ENCODE results near the gene ALDH3A1. TPM values are rescaled to one million over a fixed set of nuclear protein-coding genes. Genes with fewer than 3 reads are reported as not detected.

Gene ALDH3A1
- total RNA-seq, 1 experiment from 2014 or later, result 0.24 TPM

- DNase-seq, result no peak
- Histone ChIP-seq H3K4me3 (ENCODE audit: insufficient read depth, low read depth, low read length) (no peak overlapping the region), H3K27me3 (ENCODE audit: control insufficient read depth, insufficient read depth, low read length) (no peaks in the 10 kb centered on the region)
Observed at GRCh38 chr17:19724501-19725420, 23.3 kb downstream of the ALDH3A1 start.

GRCh38 chr17:19723964-19724363 lies 24.1 kb downstream of the ALDH3A1 start:
- Histone ChIP-seq H3K4me3 (ENCODE audit: insufficient read depth, low read depth, low read length) (no peak overlapping the region), H3K36me3 (replicated peaks; ENCODE audit: control insufficient read depth, insufficient read depth, low read length) (no peaks in the 10 kb centered on the region), H3K27me3 (ENCODE audit: control insufficient read depth, insufficient read depth, low read length) (no peaks in the 10 kb centered on the region)
- DNase-seq, result no peak

More at GRCh38 chr17:19724501-19725420, 23.3 kb downstream of the ALDH3A1 start:
- H3K36me3 ChIP-seq (replicated peaks; ENCODE audit: control insufficient read depth, insufficient read depth, low read length), result no peaks in the 10 kb centered on the region

- H3K4me3 ChIP-seq (ENCODE audit: insufficient read depth, low read depth, low read length), result no peak overlapping the region
- no peaks in the 10 kb centered on the region for H3K36me3 ChIP-seq (replicated peaks; ENCODE audit: control insufficient read depth, insufficient read depth, low read length)
- peak; percentile 48 for DNase-seq
Observed at GRCh38 chr17:19720631-19721426, 27.3 kb downstream of the ALDH3A1 start.

DNA sequence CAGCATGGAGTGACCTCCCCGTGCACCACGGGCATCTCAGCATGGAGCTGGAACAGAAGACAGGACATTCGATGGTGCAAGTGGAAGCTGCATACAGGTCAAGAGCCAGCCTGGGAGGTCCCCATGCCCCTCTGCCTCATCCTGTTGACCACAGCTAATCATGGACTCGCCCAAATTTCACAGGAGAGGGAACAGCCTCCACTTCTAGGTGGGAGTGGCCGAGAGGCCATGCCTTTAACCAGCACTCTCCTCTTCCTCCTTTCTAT lies 28.0 kb downstream of the ALDH3A1 start:
- no peak overlapping the region for H3K4me3 ChIP-seq (ENCODE audit: insufficient read depth, low read depth, low read length)
- no peak for DNase-seq
- H3K27me3 ChIP-seq (ENCODE audit: control insufficient read depth, insufficient read depth, low read length), result no peaks in the 10 kb centered on the region
- no peaks in the 10 kb centered on the region for H3K36me3 ChIP-seq (replicated peaks; ENCODE audit: control insufficient read depth, insufficient read depth, low read length)

More at GRCh38 chr17:19720631-19721426, 27.3 kb downstream of the ALDH3A1 start:
- H3K27me3 ChIP-seq (ENCODE audit: control insufficient read depth, insufficient read depth, low read length), result no peaks in the 10 kb centered on the region

GRCh38 chr17:19719355-19720209 lies 28.5 kb downstream of the ALDH3A1 start:
- H3K4me3 ChIP-seq (ENCODE audit: insufficient read depth, low read depth, low read length), result no peak overlapping the region
- H3K27me3 ChIP-seq (ENCODE audit: control insufficient read depth, insufficient read depth, low read length), result no peaks in the 10 kb centered on the region
- H3K36me3 ChIP-seq (replicated peaks; ENCODE audit: control insufficient read depth, insufficient read depth, low read length), result no peaks in the 10 kb centered on the region
- DNase-seq, result no peak

DNA sequence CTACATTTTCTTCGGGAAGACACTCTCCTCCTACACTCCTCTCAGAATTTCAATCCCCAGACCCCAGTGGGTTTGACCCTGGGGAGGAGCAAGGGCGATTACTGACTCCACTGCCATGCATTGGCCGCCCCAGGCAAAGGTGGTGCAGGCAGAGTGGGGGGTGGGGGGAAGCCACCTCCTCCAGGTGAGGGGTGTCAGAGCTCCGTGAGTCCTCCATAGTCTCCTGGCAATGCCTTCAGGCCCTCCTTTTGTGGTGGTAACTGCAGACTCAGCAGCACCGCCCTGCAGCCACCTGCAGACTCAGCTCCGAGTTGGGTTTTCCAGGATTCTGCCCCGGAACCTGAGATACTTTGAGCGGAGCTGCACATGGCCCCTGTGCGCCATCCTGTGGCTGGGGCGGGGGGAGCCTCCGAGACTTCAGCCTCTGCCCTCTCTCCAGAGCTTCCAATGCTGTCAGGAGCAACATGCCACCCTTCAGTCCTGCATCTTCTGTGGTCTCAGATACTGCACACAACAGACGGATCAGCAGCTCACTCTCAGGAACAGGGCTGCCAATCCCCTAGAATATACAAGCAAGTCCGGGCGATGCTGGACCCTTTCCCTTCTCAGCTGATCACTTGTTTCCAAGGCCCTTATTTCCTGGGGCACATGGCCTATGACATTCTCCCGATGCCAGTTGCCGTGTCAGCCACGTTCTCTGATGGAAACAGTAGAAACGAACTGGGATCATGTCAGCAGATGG lies 29.3 kb downstream of the ALDH3A1 start:
- Histone ChIP-seq H3K4me3 (ENCODE audit: insufficient read depth, low read depth, low read length) (no peak overlapping the region), H3K27me3 (ENCODE audit: control insufficient read depth, insufficient read depth, low read length) (no peaks in the 10 kb centered on the region), H3K36me3 (replicated peaks; ENCODE audit: control insufficient read depth, insufficient read depth, low read length) (no peaks in the 10 kb centered on the region)
- DNase-seq, result peak; percentile 92

DNA sequence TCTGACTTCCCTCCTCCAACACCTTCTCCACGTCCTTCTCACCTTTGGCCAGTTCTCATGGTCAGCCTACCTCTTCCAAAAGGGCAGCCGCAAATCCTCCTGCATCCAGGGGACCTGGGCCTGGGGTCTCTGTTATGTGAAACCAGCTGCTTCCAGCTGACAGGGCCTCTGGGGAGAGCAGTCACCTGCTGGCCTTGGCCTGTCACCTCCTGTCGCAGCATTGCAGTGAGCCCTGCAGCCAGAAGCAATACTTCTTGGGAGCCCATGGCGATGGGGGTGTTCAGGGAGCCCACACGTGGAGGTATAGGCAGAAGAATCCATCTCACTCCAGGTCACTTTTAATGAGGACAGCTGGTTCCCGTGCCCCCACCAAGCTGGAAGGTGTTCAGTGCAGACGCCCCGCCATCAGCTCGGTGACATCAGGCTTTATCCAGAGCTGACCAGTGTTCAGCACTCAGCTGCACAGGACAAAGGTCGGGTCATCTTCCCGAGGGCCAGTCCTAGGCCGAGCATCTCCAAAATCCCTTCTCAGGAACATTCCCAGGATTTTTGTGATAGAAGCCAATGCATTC lies 30.0 kb downstream of the ALDH3A1 start:
- peak; percentile 48 for DNase-seq
- H3K36me3 ChIP-seq (replicated peaks; ENCODE audit: control insufficient read depth, insufficient read depth, low read length), result no peaks in the 10 kb centered on the region
- no peaks in the 10 kb centered on the region for H3K27me3 ChIP-seq (ENCODE audit: control insufficient read depth, insufficient read depth, low read length)
- no peak overlapping the region for H3K4me3 ChIP-seq (ENCODE audit: insufficient read depth, low read depth, low read length)

DNA sequence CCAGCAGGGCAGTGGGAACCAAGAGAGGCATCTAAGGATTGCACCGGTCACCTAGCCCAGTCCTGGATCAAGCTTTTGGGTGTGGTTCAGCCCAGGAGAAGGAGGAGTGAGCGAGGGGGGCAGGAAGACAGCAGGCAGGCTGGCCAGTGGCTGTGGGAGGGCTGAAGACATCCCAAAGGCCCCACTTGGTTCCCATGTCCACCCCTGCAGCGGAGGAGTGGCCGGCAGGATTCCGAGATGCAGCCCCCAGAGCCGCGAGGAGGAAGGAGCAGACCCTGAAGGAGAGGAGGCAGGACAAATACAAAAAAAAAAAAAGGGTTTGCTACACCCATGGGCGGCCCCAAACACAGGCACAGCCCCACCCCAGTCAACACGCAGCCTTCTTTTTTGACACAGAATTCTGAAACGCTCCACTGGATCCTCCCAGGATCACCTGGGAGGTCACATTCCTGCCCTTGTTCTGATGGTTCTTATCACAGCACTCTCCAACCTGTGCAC lies 30.6 kb downstream of the ALDH3A1 start:
- Histone ChIP-seq H3K36me3 (replicated peaks; ENCODE audit: control insufficient read depth, insufficient read depth, low read length) (no peaks in the 10 kb centered on the region), H3K27me3 (ENCODE audit: control insufficient read depth, insufficient read depth, low read length) (no peaks in the 10 kb centered on the region), H3K4me3 (ENCODE audit: insufficient read depth, low read depth, low read length) (no peak overlapping the region)
- DNase-seq, result peak; percentile 45

- H3K36me3 ChIP-seq (replicated peaks; ENCODE audit: control insufficient read depth, insufficient read depth, low read length), result no peaks in the 10 kb centered on the region
- H3K4me3 ChIP-seq (ENCODE audit: insufficient read depth, low read depth, low read length), result no peak overlapping the region
- H3K27me3 ChIP-seq (ENCODE audit: control insufficient read depth, insufficient read depth, low read length), result no peaks in the 10 kb centered on the region
- DNase-seq, result peak; percentile 48
Observed at GRCh38 chr17:19717031-19717360, 31.1 kb downstream of the ALDH3A1 start.

- no peaks in the 10 kb centered on the region for H3K36me3 ChIP-seq (replicated peaks; ENCODE audit: control insufficient read depth, insufficient read depth, low read length)
- no peak within 1 kb of the TSS for H3K4me3 ChIP-seq (ENCODE audit: insufficient read depth, low read depth, low read length)
- peak; percentile 66 for DNase-seq
- no peaks in the 10 kb centered on the region for H3K27me3 ChIP-seq (ENCODE audit: control insufficient read depth, insufficient read depth, low read length)
Observed at GRCh38 chr17:19716108-19717030, 31.7 kb downstream of the ALDH3A1 start, which contains the start of gene SLC47A2. TSS of gene SLC47A2 (minus strand) at chr17:19716584. CDS start at chr17:19716555, 29 bp downstream.

GRCh38 chr17:19714542-19715411 lies 33.3 kb downstream of the ALDH3A1 start:
- Histone ChIP-seq H3K36me3 (replicated peaks; ENCODE audit: control insufficient read depth, insufficient read depth, low read length) (no peaks in the 10 kb centered on the region), H3K27me3 (ENCODE audit: control insufficient read depth, insufficient read depth, low read length) (no peaks in the 10 kb centered on the region), H3K4me3 (ENCODE audit: insufficient read depth, low read depth, low read length) (no peak overlapping the region)
- DNase-seq, result peak; percentile 71

- Histone ChIP-seq H3K4me3 (ENCODE audit: insufficient read depth, low read depth, low read length) (no peak overlapping the region), H3K36me3 (replicated peaks; ENCODE audit: control insufficient read depth, insufficient read depth, low read length) (no peaks in the 10 kb centered on the region), H3K27me3 (ENCODE audit: control insufficient read depth, insufficient read depth, low read length) (no peaks in the 10 kb centered on the region)
- peak; percentile 70 for DNase-seq
Observed at GRCh38 chr17:19713901-19714361, 34.2 kb downstream of the ALDH3A1 start.

Measured in H7 (cell line).